K562 (cell line): ENCODE measurements around the gene MEAF6. TPM values are rescaled to one million over a fixed set of nuclear protein-coding genes. Genes with fewer than 3 reads are reported as not detected.

Source experiments
- ATAC-seq: fragments of 200-7000 bp; cut with Tn5 transposase; 3 replicates; pipeline ENCODE4 v1.9.1; 2020; ENCODE audit warnings: moderate library complexity
- BruUV-seq: library from RNA; stranded (reverse); fragments of 400-500 nt; replicated peaks from 2 replicates; lab custom pipeline; 2021; lab: Mats Ljungman, UMichigan
- CTCF ChIA-PET: fragments of 300-600 bp; formaldehyde crosslinking; extraction: SDS; loops from one replicate; lab custom pipeline; 2021; ENCODE audit warnings: low intra/inter-chr PET ratio; lab: Yijun Ruan, JAX
- POLR2A ChIA-PET: fragments of 300-600, 350-650 bp; sonication (Branson Sonifier 250); formaldehyde crosslinking; extraction: SDS; loops from one replicate; lab custom pipeline; 2021; ENCODE audit warnings: antibody characterized with exemption, inconsistent platforms; lab: Yijun Ruan, JAX
- DNase-seq, 4 experiments: peaks; one replicate each; pipeline versions ENCODE4 v3.0.0 to v3.0.0-alpha.2; 2011 to 2018; ENCODE audit warnings: low spot score in 3 of 4, mixed read lengths in 3 of 4; ENCODE audit errors: extremely low read depth in 1 of 4
- FAIRE-seq: peaks from 2 replicates; lab custom pipeline; 2011; peaks lifted over from hg19 to GRCh38; lab: Jason Lieb, UNC
- H2AFZ ChIP-seq: 2 replicates; pipeline ENCODE4 v1.6.0; 2011; ENCODE audit warnings: low read depth, low read length, control low read depth, inconsistent platforms
- H3K27ac ChIP-seq: fragments of 200-600 bp; 3 replicates; pipeline ENCODE4 v1.8.0; 2011; ENCODE audit warnings: low read depth, mild to moderate bottlenecking, control low read depth, inconsistent platforms, low read length, moderate library complexity, mixed read lengths; ENCODE audit errors: extremely low read depth
- H3K27me3 ChIP-seq, 2 experiments: fragments of 300-600 bp in 1 of 2; 2 replicates in 1 of 2; 3 replicates in 1 of 2; pipeline versions ENCODE4 v1.6.0 to v1.8.0; 2011; ENCODE audit warnings: inconsistent platforms in 2 of 2, low read length in 2 of 2, mild to moderate bottlenecking in 1 of 2, mixed read lengths in 1 of 2, moderate library complexity in 1 of 2; ENCODE audit not compliant: control insufficient read depth in 2 of 2, insufficient read depth in 2 of 2
- H3K36me3 ChIP-seq: fragments of 300-600 bp; 3 replicates; pipeline ENCODE4 v1.8.0; 2011; ENCODE audit warnings: mild to moderate bottlenecking, low read length, inconsistent platforms; ENCODE audit not compliant: control insufficient read depth, insufficient read depth
- H3K4me1 ChIP-seq, 2 experiments: fragments of 200-600 bp in 1 of 2; replicated peaks in 1 of 2; 2 replicates in 1 of 2; 3 replicates in 1 of 2; pipeline versions ENCODE4 v1.5.1 to v1.8.0; 2011; ENCODE audit warnings: inconsistent platforms in 2 of 2, low read length in 2 of 2, mild to moderate bottlenecking in 1 of 2, mixed read lengths in 1 of 2, moderate library complexity in 1 of 2; ENCODE audit not compliant: control insufficient read depth in 2 of 2, insufficient read depth in 2 of 2
- H3K4me2 ChIP-seq: 2 replicates; pipeline ENCODE4 v1.6.1; 2011; ENCODE audit warnings: low read length, control low read depth, inconsistent platforms, mixed read lengths; ENCODE audit not compliant: insufficient read depth
- H3K4me3 ChIP-seq: fragments of 200-600 bp; sonication (generic), shearing (Covaris generic); 2 replicates; pipeline ENCODE4 v1.5.1; 2016; ENCODE audit warnings: control low read depth, inconsistent platforms
- H3K79me2 ChIP-seq: fragments of 200-600 bp; 3 replicates; pipeline ENCODE4 v1.8.0; 2011; ENCODE audit warnings: low read length, inconsistent platforms; ENCODE audit not compliant: control insufficient read depth, insufficient read depth
- H3K9ac ChIP-seq, 2 experiments: 2 replicates each; pipeline versions ENCODE4 v1.6.0 to v1.6.1; 2011; ENCODE audit warnings: low read depth in 2 of 2, low read length in 2 of 2, control low read depth in 1 of 2, inconsistent platforms in 1 of 2, mild to moderate bottlenecking in 1 of 2, mixed read lengths in 1 of 2; ENCODE audit not compliant: insufficient read depth in 1 of 2
- H3K9me1 ChIP-seq: one replicate; pipeline ENCODE4 v1.6.0; 2011; ENCODE audit warnings: inconsistent platforms, mild to moderate bottlenecking, low read length, moderate library complexity; ENCODE audit not compliant: control insufficient read depth, insufficient read depth
- H3K9me3 ChIP-seq: replicated peaks from 2 replicates; pipeline ENCODE4 v1.5.1; 2011; ENCODE audit warnings: low read depth, low read length, inconsistent platforms; ENCODE audit not compliant: control insufficient read depth, insufficient read depth
- H4K20me1 ChIP-seq: replicated peaks from 2 replicates; pipeline ENCODE4 v1.6.1; 2011; ENCODE audit warnings: low read length, inconsistent platforms, mixed read lengths; ENCODE audit not compliant: control insufficient read depth, insufficient read depth
- ARID3B ChIP-seq: fragments of 250-450 bp; sonication (Bioruptor Pico); IDR thresholded peaks from 2 replicates; pipeline ENCODE4 v1.4.0; 2020; ENCODE audit warnings: borderline replicate concordance
- CSDE1 ChIP-seq, 2 experiments: fragments of 450-650 bp; IDR thresholded peaks; 2 replicates each; pipeline ENCODE4 v1.6.1; 2016; ENCODE audit warnings: mild to moderate bottlenecking in 1 of 2
- GABPB2 ChIP-seq: fragments of 250-450 bp; sonication (Bioruptor Pico); conservative IDR thresholded peaks from 2 replicates; pipeline ENCODE4 v1.5.1; 2021; ENCODE audit warnings: mild to moderate bottlenecking
- HOMEZ ChIP-seq: fragments of 250-450 bp; sonication (Bioruptor Pico); IDR thresholded peaks from 2 replicates; pipeline ENCODE4 v1.4.0; 2020; ENCODE audit warnings: mild to moderate bottlenecking, moderate library complexity
- KDM1A ChIP-seq, 2 experiments: fragments of 450-650 bp; IDR thresholded peaks; 2 replicates each; pipeline ENCODE4 v1.6.1; 2016; ENCODE audit warnings: mild to moderate bottlenecking in 2 of 2
- KDM2B ChIP-seq: fragments of 250-450 bp; sonication (Bioruptor Pico); IDR thresholded peaks from 2 replicates; pipeline ENCODE4 v1.8.0; 2021; ENCODE audit warnings: mild to moderate bottlenecking, moderate library complexity
- KLF1 ChIP-seq: fragments of 450-650 bp; IDR thresholded peaks from 2 replicates; pipeline ENCODE4 v1.6.1; 2016; ENCODE audit warnings: missing genetic modification characterization, missing compliant biosample characterization
- MYNN ChIP-seq, 2 experiments: sonication (generic); formaldehyde crosslinking in 1 of 2; IDR thresholded peaks; 2 replicates each; pipeline versions ENCODE4 v1.5.0 to v1.6.1; 2016 to 2020; ENCODE audit warnings: antibody characterized with exemption in 1 of 2, missing genetic modification reagents in 1 of 2
- NFXL1 ChIP-seq: fragments of 450-650 bp; formaldehyde crosslinking; IDR thresholded peaks from 2 replicates; pipeline ENCODE4 v1.4.0; 2021; ENCODE audit warnings: mild to moderate bottlenecking
- POLR2AphosphoS5 ChIP-seq: IDR thresholded peaks from 2 replicates; pipeline ENCODE4 v1.6.1; 2011; ENCODE audit warnings: mild to moderate bottlenecking, low read depth, low read length, moderate library complexity; ENCODE audit not compliant: control insufficient read depth, insufficient read depth
- PTTG1 ChIP-seq: fragments of 450-650 bp; IDR thresholded peaks from 2 replicates; pipeline ENCODE4 v1.6.1; 2016; ENCODE audit warnings: low read depth, mild to moderate bottlenecking, missing genetic modification characterization, missing compliant biosample characterization
- TARDBP ChIP-seq: fragments of 450-650 bp; IDR thresholded peaks from 2 replicates; pipeline ENCODE4 v1.6.1; 2016
- TFE3 ChIP-seq: fragments of 450-650 bp; formaldehyde crosslinking; IDR thresholded peaks from 2 replicates; pipeline ENCODE4 v1.4.0; 2020; ENCODE audit warnings: mild to moderate bottlenecking, mixed read lengths
- ZFP91 ChIP-seq: sonication (generic); formaldehyde crosslinking; IDR thresholded peaks from 2 replicates; pipeline ENCODE4 v1.8.0; 2022; ENCODE audit warnings: mild to moderate bottlenecking, missing genetic modification reagents
- ZNF24 ChIP-seq: fragments of 450-650 bp; IDR thresholded peaks from 2 replicates; pipeline ENCODE4 v1.6.1; 2016
- ZNF316 ChIP-seq: fragments of 450-650 bp; IDR thresholded peaks from 2 replicates; pipeline ENCODE4 v1.6.1; 2016
- ZNF586 ChIP-seq: fragments of 450-650 bp; formaldehyde crosslinking; conservative IDR thresholded peaks from 2 replicates; pipeline ENCODE4 v1.4.0; 2020; ENCODE audit warnings: mild to moderate bottlenecking, moderate library complexity
- WGBS: fragments of 100-300 bp; shearing (Covaris generic); methylation state at CpG from one replicate; pipeline ENCODE4 v1.1.6; 2016; ENCODE audit warnings: low coverage, mixed read lengths; ENCODE audit not compliant: insufficient coverage; ENCODE audit errors: missing lambda C conversion rate; 5-methylcytosine and 5-hydroxymethylcytosine counted together
- in situ Hi-C: fragments of 300-500 bp; cut with MboI; formaldehyde crosslinking; loops from 4 replicates; pipeline ENCODE4 v1.15.0; 2018; ENCODE audit warnings: inconsistent platforms, mixed read lengths
- intact Hi-C: fragments of 100-400 bp; cut with micrococcal nuclease; formaldehyde crosslinking; loops from 2 replicates; pipeline ENCODE4 v1.14.2; 2022
- polyA plus RNA-seq, 8 experiments: library from polyadenylated mRNA; depleted of rRNA in 4 of 8; stranded (reverse) in 5 of 8; unstranded in 3 of 8; fragments of >200 nt; fragmentation: Nextera tagmentation in 2 of 8; fragmentation: Illumina TruSeq in 1 of 8; extraction: Ambion mirVana in 2 of 8; extraction: Trizol in 1 of 8; gene quantifications; 2 replicates each; pipeline versions ENCODE4 v1.2.1 to v1.2.3, GENCODE V29; 2011 to 2014; ENCODE audit warnings: inconsistent platforms in 1 of 8, missing spikeins in 1 of 8
- total RNA-seq, 7 experiments: library from RNA; depleted of rRNA in 6 of 7; stranded (reverse); fragments of >200 nt in 6 of 7; fragmentation: Illumina TruSeq in 2 of 7; extraction: Trizol in 2 of 7; gene quantifications; 2 replicates each; pipeline versions ENCODE4 v1.2.1 to v1.2.3, GENCODE V29; 2011 to 2021; ENCODE audit warnings: low replicate concordance in 1 of 7

The MEAF6 gene
- total and polyA plus RNA-seq, 9 of the 15 experiments (the other 6 are each of a cell fraction or from before 2014, with no cell fraction given), result 55.0 to 151 (median 92.3) TPM

- Histone ChIP-seq H3K79me2 (no peaks in the 10 kb centered on the region), H4K20me1 (no peaks in the 10 kb centered on the region), H3K27me3 (no peaks in the 10 kb centered on the region), H3K4me3 (no peak overlapping the region), H3K9me3 (no peaks in the 10 kb centered on the region), H3K36me3 (peaks cover 33% of the 10 kb centered on the region), H3K4me1 (peaks cover 0 to 2% of the 10 kb centered on the region in 2 experiments; a peak in 1 of 5 replicates), H3K9ac (no peak overlapping the region), H3K9me1 (no peaks in the 10 kb centered on the region), H3K4me2 (no peak overlapping the region), H3K27ac (no peak overlapping the region), H2AFZ (no peak overlapping the region)
- in situ Hi-C loops (no loop called here), intact Hi-C loops (no loop called here)
- POLR2A ChIA-PET, result interaction anchor here (0.9 to 1.2 kb wide), 3 partner anchors 11 to 18 kb away, joined by 3 to 6 read pairs (median 4); no protein-coding TSS in a partner anchor
- ATAC-seq (no peak), DNase-seq (no peak), FAIRE-seq (no peak)
- WGBS, result 82% methylated on average over 4 of the region's 4 CpGs
- BruUV-seq, result no TSS peak
- CTCF ChIA-PET, result no interaction called here
- TF ChIP-seq ZNF586 (CRISPR knock-in tag) (no peak), HOMEZ (CRISPR knock-in tag) (no peak), TARDBP (no peak), NFXL1 (no peak), POLR2AphosphoS5 (no peak), ZFP91 (CRISPR knock-in tag) (no peak), ARID3B (CRISPR knock-in tag) (no peak), KDM1A (IDR thresholded peaks at IDR 0.05) (peak; percentile 68 to 82; a peak in 3 of 4 replicates), GABPB2 (no peak), MYNN (IDR thresholded peaks at IDR 0.05) (no peak), MYNN (CRISPR knock-in tag; IDR thresholded peaks at IDR 0.05) (no peak), PTTG1 (tag) (no peak), TFE3 (CRISPR knock-in tag) (no peak), KLF1 (tag) (no peak), KDM2B (CRISPR knock-in tag) (no peak), ZNF24 (no peak), CSDE1 (IDR thresholded peaks at IDR 0.05) (no peak), ZNF316 (0 out of 2 replicates have a peak, but pooled peaks have one; percentile 19)
Observed at GRCh38 chr1:37533317-37534093, 18.9 kb upstream of the MEAF6 start.
